ENCODE results near the gene SLC25A1.

SLC25A1 gene

DNA sequence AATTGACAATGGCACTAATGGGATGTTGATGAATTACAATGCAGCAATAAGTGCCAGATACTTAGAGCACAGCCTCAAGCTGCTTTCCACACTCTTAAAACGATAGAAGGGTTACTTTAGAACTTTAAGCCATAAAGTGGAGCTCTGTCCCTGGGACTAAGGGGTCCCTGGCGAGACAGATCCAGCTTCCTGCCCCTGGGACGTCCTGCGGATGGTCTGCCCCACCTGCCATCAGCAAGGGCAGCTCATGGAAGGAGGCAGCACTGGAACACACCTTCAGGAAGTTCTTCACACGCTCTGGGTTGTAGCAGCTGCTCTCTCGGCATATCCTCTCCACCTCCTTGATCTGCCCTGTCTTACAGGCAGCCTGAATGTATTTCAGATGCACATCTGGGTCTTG is 45.1 kb upstream of the SLC25A1 start:
- no peak overlapping the region for H3K4me3 ChIP-seq (ENCODE audit: low read depth, low read length)
- TF ChIP-seq, protein P1, sequence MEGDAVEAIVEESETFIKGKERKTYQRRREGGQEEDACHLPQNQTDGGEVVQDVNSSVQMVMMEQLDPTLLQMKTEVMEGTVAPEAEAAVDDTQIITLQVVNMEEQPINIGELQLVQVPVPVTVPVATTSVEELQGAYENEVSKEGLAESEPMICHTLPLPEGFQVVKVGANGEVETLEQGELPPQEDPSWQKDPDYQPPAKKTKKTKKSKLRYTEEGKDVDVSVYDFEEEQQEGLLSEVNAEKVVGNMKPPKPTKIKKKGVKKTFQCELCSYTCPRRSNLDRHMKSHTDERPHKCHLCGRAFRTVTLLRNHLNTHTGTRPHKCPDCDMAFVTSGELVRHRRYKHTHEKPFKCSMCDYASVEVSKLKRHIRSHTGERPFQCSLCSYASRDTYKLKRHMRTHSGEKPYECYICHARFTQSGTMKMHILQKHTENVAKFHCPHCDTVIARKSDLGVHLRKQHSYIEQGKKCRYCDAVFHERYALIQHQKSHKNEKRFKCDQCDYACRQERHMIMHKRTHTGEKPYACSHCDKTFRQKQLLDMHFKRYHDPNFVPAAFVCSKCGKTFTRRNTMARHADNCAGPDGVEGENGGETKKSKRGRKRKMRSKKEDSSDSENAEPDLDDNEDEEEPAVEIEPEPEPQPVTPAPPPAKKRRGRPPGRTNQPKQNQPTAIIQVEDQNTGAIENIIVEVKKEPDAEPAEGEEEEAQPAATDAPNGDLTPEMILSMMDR (IDR thresholded peaks at IDR 0.05; ENCODE audit: low read depth, low read length): no peak
- DNase-seq (ENCODE audit: low read depth, low spot score): no peak
- in situ Hi-C loops (cut with HindIII; ENCODE audit: low sequenced_read_pairs): no loop called here

DNA sequence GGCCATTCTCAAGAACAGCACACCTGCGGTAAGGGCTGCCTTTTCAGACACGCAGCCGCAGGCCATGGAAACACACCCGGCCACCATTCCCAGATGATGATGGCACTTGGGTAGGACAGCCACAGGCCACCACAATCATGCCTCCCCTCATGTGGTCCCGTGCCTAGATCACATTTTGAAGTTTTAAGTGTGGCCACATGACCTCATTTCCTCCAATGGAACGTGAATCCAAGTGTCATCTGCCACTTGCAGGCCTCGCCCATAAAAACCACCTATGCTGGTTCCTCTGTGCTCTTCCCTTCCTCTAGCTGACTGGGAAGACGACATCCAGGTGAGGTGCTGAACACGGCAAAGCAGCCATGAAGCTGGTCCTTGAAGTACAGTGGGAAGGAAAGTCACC is 44.6 kb upstream of the SLC25A1 start:
- in situ Hi-C loops (cut with HindIII; ENCODE audit: low sequenced_read_pairs): no loop called here
- no peak for DNase-seq (ENCODE audit: low read depth, low spot score)
- H3K4me3 ChIP-seq (ENCODE audit: low read depth, low read length): no peak overlapping the region
- TF ChIP-seq, protein P1 (IDR thresholded peaks at IDR 0.05; ENCODE audit: low read depth, low read length): no peak

DNA sequence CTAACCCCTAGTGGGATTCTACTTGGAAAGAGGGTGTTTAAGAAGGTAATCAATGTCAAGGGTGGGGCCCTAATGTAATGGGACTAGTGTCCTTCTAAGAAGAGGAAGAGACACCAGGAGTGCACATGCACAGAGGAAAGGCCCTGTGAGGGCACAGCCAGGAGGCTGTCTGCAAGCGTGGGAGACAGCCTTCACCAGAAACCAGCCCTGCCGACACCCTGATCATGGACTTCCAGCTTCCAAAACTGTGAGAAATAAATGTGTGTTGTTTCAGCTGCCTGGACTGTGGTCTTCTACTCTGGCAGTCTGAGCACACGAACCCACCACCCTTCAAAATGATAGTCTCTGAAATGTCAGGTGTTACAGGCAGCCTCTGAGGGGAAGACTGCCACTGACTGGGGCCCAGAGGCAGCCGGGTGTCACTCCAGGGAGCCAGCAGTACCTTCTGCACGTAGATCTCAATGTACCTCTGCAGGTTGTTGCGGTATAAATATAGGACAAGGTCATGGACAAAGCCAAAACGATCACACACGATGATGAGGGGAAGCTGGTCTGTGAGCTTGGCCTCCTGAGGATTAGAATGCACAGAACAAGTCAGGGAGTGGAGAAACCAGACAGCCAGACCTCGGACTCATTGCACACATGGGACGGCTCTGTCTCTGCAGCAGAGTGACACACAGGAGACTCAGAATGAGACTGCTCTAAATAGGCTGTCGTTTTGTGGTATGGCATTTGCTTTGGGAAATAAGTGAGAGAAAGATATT is 43.9 kb upstream of the SLC25A1 start:
- H3K4me3 ChIP-seq (ENCODE audit: low read depth, low read length): no peak overlapping the region
- TF ChIP-seq, protein P1 (IDR thresholded peaks at IDR 0.05; ENCODE audit: low read depth, low read length): no peak
- no peak for DNase-seq (ENCODE audit: low read depth, low spot score)
- in situ Hi-C loops (cut with HindIII; ENCODE audit: low sequenced_read_pairs): no loop called here

DNA sequence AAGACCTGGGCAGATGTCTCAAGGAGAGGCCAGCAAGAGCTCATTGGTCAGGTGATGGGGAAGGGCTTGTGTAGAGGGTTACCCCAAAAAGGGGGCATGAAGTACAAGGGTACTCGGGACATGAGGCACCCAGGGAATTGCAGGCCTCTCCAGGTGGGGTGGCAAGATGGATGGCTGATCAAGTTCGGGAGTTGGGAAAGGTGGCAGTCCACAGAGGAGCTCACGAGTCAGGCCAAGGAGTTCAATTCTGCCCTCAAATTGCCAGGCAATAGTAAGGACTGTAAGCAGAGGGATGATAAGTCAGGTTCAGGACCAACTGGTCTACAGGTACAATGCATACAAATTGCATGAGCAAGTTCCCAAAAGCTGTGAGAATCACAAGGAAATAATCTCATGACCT is 42.3 kb upstream of the SLC25A1 start:
- no peak overlapping the region for H3K4me3 ChIP-seq (ENCODE audit: low read depth, low read length)
- TF ChIP-seq, protein P1 (IDR thresholded peaks at IDR 0.05; ENCODE audit: low read depth, low read length): no peak
- DNase-seq (ENCODE audit: low read depth, low spot score): no peak
- in situ Hi-C loops (cut with HindIII; ENCODE audit: low sequenced_read_pairs): no loop called here

DNA sequence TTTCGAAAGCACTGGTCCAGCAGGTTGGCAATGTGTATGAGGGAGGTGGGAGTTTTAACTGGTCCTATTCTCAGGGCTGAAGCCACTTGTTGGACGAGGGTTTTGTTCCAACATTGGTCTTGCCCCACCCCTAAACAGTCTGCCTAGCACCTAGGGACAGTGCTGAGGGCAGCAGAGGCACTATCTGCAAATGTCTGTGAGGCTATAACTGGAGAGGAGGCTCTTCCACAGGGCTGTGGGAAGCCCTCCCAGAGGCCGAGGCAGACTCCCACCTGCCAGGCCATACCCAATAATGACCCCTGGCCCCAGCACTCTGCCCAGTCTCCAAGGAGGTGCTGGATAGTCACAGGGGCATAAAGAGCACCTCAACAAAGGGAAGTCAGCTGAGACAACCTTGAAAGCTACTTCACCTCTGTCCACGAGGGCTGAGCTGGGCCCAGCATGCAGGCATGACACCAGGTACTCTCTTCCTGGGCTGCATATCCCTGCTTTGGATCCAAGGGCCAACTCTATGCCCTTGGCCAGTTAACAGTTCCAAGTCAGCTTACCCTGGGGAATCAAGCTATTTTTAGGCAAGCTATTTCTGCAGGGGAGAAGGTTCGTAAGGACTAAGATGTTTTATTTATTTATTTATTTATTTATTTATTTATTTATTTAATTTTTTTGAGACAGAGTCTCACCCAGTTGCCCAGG is 40.2 kb upstream of the SLC25A1 start:
- DNase-seq (ENCODE audit: low read depth, low spot score): no peak
- no peak overlapping the region for H3K4me3 ChIP-seq (ENCODE audit: low read depth, low read length)
- in situ Hi-C loops (cut with HindIII; ENCODE audit: low sequenced_read_pairs): no loop called here
- TF ChIP-seq, protein P1 (IDR thresholded peaks at IDR 0.05; ENCODE audit: low read depth, low read length): no peak

DNA sequence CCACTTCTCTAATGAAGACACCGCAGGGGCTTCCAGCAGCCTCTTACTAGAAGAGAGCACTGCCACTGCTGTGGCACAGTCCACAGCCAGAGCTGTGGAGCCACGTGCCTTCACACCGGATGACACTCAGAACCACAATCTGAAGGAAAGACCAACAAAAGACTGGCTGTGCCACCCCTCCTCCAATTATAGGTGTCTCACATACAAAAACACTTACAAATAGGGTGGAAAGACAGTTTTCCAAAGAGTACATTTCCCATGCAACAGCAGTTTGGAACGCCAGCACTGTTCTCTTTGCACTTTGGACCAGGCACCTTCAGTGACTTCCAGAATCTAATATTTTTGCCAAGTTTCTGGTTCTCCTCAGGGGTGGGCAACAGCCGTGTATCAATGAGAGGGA is 38.0 kb upstream of the SLC25A1 start:
- in situ Hi-C loops (cut with HindIII; ENCODE audit: low sequenced_read_pairs): no loop called here
- no peak overlapping the region for H3K4me3 ChIP-seq (ENCODE audit: low read depth, low read length)
- no peak for DNase-seq (ENCODE audit: low read depth, low spot score)
- TF ChIP-seq, protein P1 (IDR thresholded peaks at IDR 0.05; ENCODE audit: low read depth, low read length): no peak
